Mammary epithelial cell (primary cell): ENCODE results near the gene SP4.

Experiments used
- EZH2 ChIP-seq: IDR thresholded peaks from 2 replicates; pipeline ENCODE4 v1.6.1; 2012; ENCODE audit warnings: low read length, inconsistent platforms, borderline replicate concordance
- TF ChIP-seq, protein P1 (sequence below), 2 donors: IDR thresholded peaks in 1 of 2; conservative IDR thresholded peaks in 1 of 2; 2 replicates each; pipeline ENCODE4 v1.5.1; 2011 to 2012; ENCODE audit warnings: inconsistent platforms in 2 of 2, low read length in 2 of 2, mild to moderate bottlenecking in 2 of 2, control low read depth in 1 of 2, low read depth in 1 of 2; ENCODE audit not compliant: insufficient read depth in 1 of 2; ENCODE audit errors: extremely low read depth in 1 of 2

DNA sequence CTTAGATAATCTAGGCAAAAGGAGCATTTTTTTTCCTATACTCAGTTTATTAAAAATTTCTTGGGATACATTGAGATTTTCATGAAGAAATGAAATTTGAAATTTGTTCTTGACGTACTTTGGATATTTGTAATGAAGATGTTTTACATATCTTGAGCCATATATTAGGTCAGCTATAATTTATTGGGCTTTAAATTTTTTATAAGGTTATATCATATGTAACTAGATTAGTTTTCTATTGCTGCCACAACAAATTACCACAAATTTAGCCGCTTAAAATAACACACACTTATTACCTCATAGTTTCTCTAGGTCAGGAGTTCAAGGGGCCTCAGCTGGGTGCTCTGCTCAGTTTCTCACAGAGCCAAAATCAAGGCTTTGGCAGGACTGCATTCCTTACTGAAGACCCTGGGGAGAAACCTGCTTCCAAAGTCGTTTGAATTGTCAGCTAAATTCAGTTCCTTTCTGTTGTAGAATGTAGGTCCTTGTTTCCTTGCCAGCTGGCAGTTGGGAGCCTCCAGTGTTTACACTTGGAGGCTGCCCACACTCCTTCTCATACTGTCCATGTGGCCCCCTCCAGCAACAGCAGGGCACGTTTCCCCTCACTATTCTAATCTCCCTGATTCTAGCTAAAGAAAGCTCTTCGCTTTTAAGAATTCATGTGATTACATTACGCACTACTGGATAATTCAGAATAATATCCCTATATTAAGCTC, 72.4 kb downstream of the SP4 start:
- TF ChIP-seq, protein P1, sequence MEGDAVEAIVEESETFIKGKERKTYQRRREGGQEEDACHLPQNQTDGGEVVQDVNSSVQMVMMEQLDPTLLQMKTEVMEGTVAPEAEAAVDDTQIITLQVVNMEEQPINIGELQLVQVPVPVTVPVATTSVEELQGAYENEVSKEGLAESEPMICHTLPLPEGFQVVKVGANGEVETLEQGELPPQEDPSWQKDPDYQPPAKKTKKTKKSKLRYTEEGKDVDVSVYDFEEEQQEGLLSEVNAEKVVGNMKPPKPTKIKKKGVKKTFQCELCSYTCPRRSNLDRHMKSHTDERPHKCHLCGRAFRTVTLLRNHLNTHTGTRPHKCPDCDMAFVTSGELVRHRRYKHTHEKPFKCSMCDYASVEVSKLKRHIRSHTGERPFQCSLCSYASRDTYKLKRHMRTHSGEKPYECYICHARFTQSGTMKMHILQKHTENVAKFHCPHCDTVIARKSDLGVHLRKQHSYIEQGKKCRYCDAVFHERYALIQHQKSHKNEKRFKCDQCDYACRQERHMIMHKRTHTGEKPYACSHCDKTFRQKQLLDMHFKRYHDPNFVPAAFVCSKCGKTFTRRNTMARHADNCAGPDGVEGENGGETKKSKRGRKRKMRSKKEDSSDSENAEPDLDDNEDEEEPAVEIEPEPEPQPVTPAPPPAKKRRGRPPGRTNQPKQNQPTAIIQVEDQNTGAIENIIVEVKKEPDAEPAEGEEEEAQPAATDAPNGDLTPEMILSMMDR (conservative IDR thresholded peaks at IDR 0.05 in 1 of 2, IDR thresholded peaks at IDR 0.05 in 1 of 2; ENCODE audit: extremely low read depth in 1 of 2, insufficient read depth in 1 of 2, low read depth in 1 of 2, low read length in 2 of 2) = no peak
- TF ChIP-seq EZH2 = no peak
